Measurements from ENCODE around the gene USP17L11. TPM values are rescaled to one million over a fixed set of nuclear protein-coding genes. Genes with fewer than 3 reads are reported as not detected.

USP17L11 gene
- total RNA-seq (2022; extraction: Qiagen RNA extraction): not detected in 5 replicates

GRCh38 chr4:9215105-9215504, at the start of gene USP17L11:
TSS of gene USP17L11 (plus strand) at chr4:9215405. CDS start at chr4:9215405, 0 bp downstream.

GRCh38 chr4:9169791-9170459, 45.3 kb upstream of the USP17L11 start, which contains the start of gene FAM90A26:
TSS of gene FAM90A26 (plus strand) at chr4:9170409. CDS start at chr4:9173173, 2,764 bp downstream.

GRCh38 chr4:9210357-9210756, 4.8 kb upstream of the USP17L11 start, which contains the start of gene USP17L10:
TSS of gene USP17L10 (plus strand) at chr4:9210657. CDS start at chr4:9210657, 0 bp downstream.

GRCh38 chr4:9219852-9220251, 4.6 kb downstream of the USP17L11 start, which contains the start of gene USP17L12:
TSS of gene USP17L12 (plus strand) at chr4:9220152. CDS start at chr4:9220152, 0 bp downstream.

GRCh38 chr4:9224596-9224995, 9.4 kb downstream of the USP17L11 start, which contains the start of gene USP17L13:
TSS of gene USP17L13 (plus strand) at chr4:9224896. CDS start at chr4:9224896, 0 bp downstream.

GRCh38 chr4:9234085-9234484, 18.9 kb downstream of the USP17L11 start, which contains the start of gene USP17L15:
TSS of gene USP17L15 (plus strand) at chr4:9234385. CDS start at chr4:9234385, 0 bp downstream.

GRCh38 chr4:9243579-9243978, 28.4 kb downstream of the USP17L11 start, which contains the start of gene USP17L17:
TSS of gene USP17L17 (plus strand) at chr4:9243879. CDS start at chr4:9243879, 0 bp downstream.

GRCh38 chr4:9247953-9248680, 32.9 kb downstream of the USP17L11 start, which contains the start of gene USP17L18:
TSS of gene USP17L18 (plus strand) at chr4:9248630. CDS start at chr4:9248630, 0 bp downstream.

GRCh38 chr4:9253078-9253477, 37.9 kb downstream of the USP17L11 start, which contains the start of gene USP17L19:
TSS of gene USP17L19 (plus strand) at chr4:9253378. CDS start at chr4:9253378, 0 bp downstream.

GRCh38 chr4:9257824-9258223, 42.6 kb downstream of the USP17L11 start, which contains the start of gene USP17L20:
TSS of gene USP17L20 (plus strand) at chr4:9258124. CDS start at chr4:9258124, 0 bp downstream.

GRCh38 chr4:9262572-9262971, 47.4 kb downstream of the USP17L11 start, which contains the start of gene USP17L21:
TSS of gene USP17L21 (plus strand) at chr4:9262872. CDS start at chr4:9262872, 0 bp downstream.

Other genes starting within 250 kb of the USP17L11 start
- not detected in 5 replicates for gene FAM90A26, start 45.0 kb upstream of the USP17L11 start, total RNA-seq (2022; extraction: Qiagen RNA extraction)
- not detected in 5 replicates for gene USP17L10, start 4.7 kb upstream of the USP17L11 start, total RNA-seq (2022; extraction: Qiagen RNA extraction)
- gene USP17L12, start 4.7 kb downstream of the USP17L11 start, total RNA-seq (2022; extraction: Qiagen RNA extraction): not detected in 5 replicates
- gene USP17L13, start 9.5 kb downstream of the USP17L11 start, total RNA-seq (2022; extraction: Qiagen RNA extraction): not detected in 5 replicates
- gene USP17L15, start 19.0 kb downstream of the USP17L11 start, total RNA-seq (2022; extraction: Qiagen RNA extraction): not detected in 5 replicates
- gene USP17L17, start 28.5 kb downstream of the USP17L11 start, total RNA-seq (2022; extraction: Qiagen RNA extraction): not detected in 5 replicates
- gene USP17L18, start 33.2 kb downstream of the USP17L11 start, total RNA-seq (2022; extraction: Qiagen RNA extraction): not detected in 5 replicates
- not detected in 5 replicates for gene USP17L19, start 38.0 kb downstream of the USP17L11 start, total RNA-seq (2022; extraction: Qiagen RNA extraction)
- not detected in 5 replicates for gene USP17L20, start 42.7 kb downstream of the USP17L11 start, total RNA-seq (2022; extraction: Qiagen RNA extraction)
- not detected in 5 replicates for gene USP17L21, start 47.5 kb downstream of the USP17L11 start, total RNA-seq (2022; extraction: Qiagen RNA extraction)
- gene USP17L22, start 52.2 kb downstream of the USP17L11 start, total RNA-seq (2022; extraction: Qiagen RNA extraction): not detected in 5 replicates
- not detected in 5 replicates for gene USP17L24, start 109.8 kb downstream of the USP17L11 start, total RNA-seq (2022; extraction: Qiagen RNA extraction)
- not detected in 5 replicates for gene USP17L25, start 114.5 kb downstream of the USP17L11 start, total RNA-seq (2022; extraction: Qiagen RNA extraction)
- not detected in 5 replicates for gene USP17L26, start 119.3 kb downstream of the USP17L11 start, total RNA-seq (2022; extraction: Qiagen RNA extraction)
- gene USP17L5, start 124.0 kb downstream of the USP17L11 start, total RNA-seq (2022; extraction: Qiagen RNA extraction): not detected in 5 replicates
- gene USP17L27, start 128.7 kb downstream of the USP17L11 start, total RNA-seq (2022; extraction: Qiagen RNA extraction): not detected in 5 replicates
- gene USP17L28, start 133.5 kb downstream of the USP17L11 start, total RNA-seq (2022; extraction: Qiagen RNA extraction): not detected in 5 replicates
- gene USP17L29, start 138.2 kb downstream of the USP17L11 start, total RNA-seq (2022; extraction: Qiagen RNA extraction): not detected in 5 replicates
- not detected in 5 replicates for gene USP17L30, start 147.7 kb downstream of the USP17L11 start, total RNA-seq (2022; extraction: Qiagen RNA extraction)
- not detected in 5 replicates for gene DEFB131A, start 229.0 kb downstream of the USP17L11 start, total RNA-seq (2022; extraction: Qiagen RNA extraction)

Measured in A549 treated with Mapracorat at 1 μM for 4 hours (cell line).